Glutamatergic neuron (in vitro differentiated cells): Measurements from ENCODE around the gene IMPA2. TPM values are rescaled to one million over a fixed set of nuclear protein-coding genes. Genes with fewer than 3 reads are reported as not detected.

Source experiments
- DNase-seq: peaks from one replicate; pipeline ENCODE4 v3.0.0; 2022
- H3K27ac Mint-ChIP-seq: one replicate; pipeline ENCODE4 v1.8.0; 2020; ENCODE audit warnings: mild to moderate bottlenecking, mixed read lengths, inconsistent platforms; ENCODE audit not compliant: unreplicated experiment
- H3K27me3 Mint-ChIP-seq: one replicate; pipeline ENCODE4 v1.8.0; 2020; ENCODE audit warnings: mild to moderate bottlenecking, moderate library complexity, mixed read lengths, inconsistent platforms; ENCODE audit not compliant: unreplicated experiment
- H3K36me3 Mint-ChIP-seq: one replicate; pipeline ENCODE4 v1.8.0; 2020; ENCODE audit warnings: mild to moderate bottlenecking, mixed read lengths, inconsistent platforms; ENCODE audit not compliant: unreplicated experiment
- H3K4me1 Mint-ChIP-seq: one replicate; pipeline ENCODE4 v1.8.0; 2020; ENCODE audit warnings: mild to moderate bottlenecking, low read depth, mixed read lengths, inconsistent platforms; ENCODE audit not compliant: unreplicated experiment
- H3K4me3 Mint-ChIP-seq: one replicate; pipeline ENCODE4 v1.8.0; 2020; ENCODE audit warnings: mild to moderate bottlenecking, mixed read lengths, inconsistent platforms; ENCODE audit not compliant: unreplicated experiment
- H3K9me3 Mint-ChIP-seq: one replicate; pipeline ENCODE4 v1.8.0; 2020; ENCODE audit warnings: mild to moderate bottlenecking, moderate library complexity, mixed read lengths, inconsistent platforms; ENCODE audit not compliant: unreplicated experiment
- total RNA-seq: library from RNA; stranded (reverse); fragmentation: NEBNext Ultra II Directional; extraction: Animal tissue kit (Norgen Biotek cat#: 25700); gene quantifications from one replicate; pipeline ENCODE4 v1.2.1, GENCODE V29; 2021; ENCODE audit not compliant: unreplicated experiment
- TF ChIP-seq, protein P1 (sequence below): fragments of 200-600 bp; sonication (generic); IDR thresholded peaks from one replicate; pipeline ENCODE4 v1.5.0; 2021; ENCODE audit not compliant: partially characterized antibody, unreplicated experiment

IMPA2 gene
- total RNA-seq, 1 donor from 2014 or later: 103 TPM

- no peak overlapping the region for H3K4me3 Mint-ChIP-seq
- no peaks in the 10 kb centered on the region for H3K4me1 Mint-ChIP-seq
- H3K27ac Mint-ChIP-seq: no peak overlapping the region
- TF ChIP-seq, protein P1, sequence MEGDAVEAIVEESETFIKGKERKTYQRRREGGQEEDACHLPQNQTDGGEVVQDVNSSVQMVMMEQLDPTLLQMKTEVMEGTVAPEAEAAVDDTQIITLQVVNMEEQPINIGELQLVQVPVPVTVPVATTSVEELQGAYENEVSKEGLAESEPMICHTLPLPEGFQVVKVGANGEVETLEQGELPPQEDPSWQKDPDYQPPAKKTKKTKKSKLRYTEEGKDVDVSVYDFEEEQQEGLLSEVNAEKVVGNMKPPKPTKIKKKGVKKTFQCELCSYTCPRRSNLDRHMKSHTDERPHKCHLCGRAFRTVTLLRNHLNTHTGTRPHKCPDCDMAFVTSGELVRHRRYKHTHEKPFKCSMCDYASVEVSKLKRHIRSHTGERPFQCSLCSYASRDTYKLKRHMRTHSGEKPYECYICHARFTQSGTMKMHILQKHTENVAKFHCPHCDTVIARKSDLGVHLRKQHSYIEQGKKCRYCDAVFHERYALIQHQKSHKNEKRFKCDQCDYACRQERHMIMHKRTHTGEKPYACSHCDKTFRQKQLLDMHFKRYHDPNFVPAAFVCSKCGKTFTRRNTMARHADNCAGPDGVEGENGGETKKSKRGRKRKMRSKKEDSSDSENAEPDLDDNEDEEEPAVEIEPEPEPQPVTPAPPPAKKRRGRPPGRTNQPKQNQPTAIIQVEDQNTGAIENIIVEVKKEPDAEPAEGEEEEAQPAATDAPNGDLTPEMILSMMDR: no peak
- no peak for DNase-seq
- H3K36me3 Mint-ChIP-seq: no peaks in the 10 kb centered on the region
- H3K9me3 Mint-ChIP-seq: peaks cover 4% of the 10 kb centered on the region
- H3K27me3 Mint-ChIP-seq: no peaks in the 10 kb centered on the region
Measured at GRCh38 chr18:12007063-12007462, 25.8 kb downstream of the IMPA2 start.

- Mint-ChIP-seq H3K4me3 (no peak overlapping the region), H3K27ac (no peak overlapping the region), H3K9me3 (peaks cover 4% of the 10 kb centered on the region), H3K36me3 (no peaks in the 10 kb centered on the region), H3K27me3 (no peaks in the 10 kb centered on the region), H3K4me1 (peaks cover 2% of the 10 kb centered on the region)
- TF ChIP-seq, protein P1: no peak
- no peak for DNase-seq
Measured at GRCh38 chr18:12008181-12008767, 27.0 kb downstream of the IMPA2 start.

DNA sequence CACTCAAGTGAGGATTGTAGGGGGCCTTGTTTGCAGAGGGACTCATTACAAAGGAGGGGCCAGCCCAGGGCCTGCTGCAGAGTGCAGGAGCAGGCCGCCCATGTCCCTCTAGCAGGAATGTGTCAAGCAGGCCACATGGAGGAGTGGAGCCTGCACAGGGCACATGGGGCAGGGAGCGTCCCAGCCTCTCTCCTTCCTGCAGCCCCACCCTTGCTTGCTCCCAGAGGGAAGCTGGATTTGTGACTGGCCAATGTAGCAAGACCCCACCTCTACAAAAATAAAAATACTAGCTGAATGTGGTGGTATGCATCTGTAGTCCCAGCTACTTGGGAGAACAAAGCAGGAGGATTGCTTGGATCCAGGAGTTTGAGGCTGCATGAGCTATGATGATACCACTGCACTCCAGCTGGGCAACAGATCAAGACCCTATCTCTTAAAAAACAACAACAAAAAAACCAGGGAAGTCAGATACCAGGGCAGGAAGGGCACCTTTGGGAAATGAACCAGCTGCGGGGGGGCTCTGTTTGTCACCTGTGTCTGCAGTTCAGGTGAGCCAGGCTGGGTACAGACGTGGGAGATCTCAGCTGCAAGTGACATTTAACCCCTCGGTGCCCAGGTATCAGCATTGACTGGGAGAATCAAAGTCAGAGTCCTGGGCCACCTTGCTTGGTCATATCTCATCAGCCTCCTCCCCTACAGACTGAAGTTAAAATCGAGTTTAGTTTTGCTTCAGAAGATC, 27.7 kb downstream of the IMPA2 start:
- no peaks in the 10 kb centered on the region for H3K27me3 Mint-ChIP-seq
- H3K27ac Mint-ChIP-seq: no peak overlapping the region
- H3K4me1 Mint-ChIP-seq: peaks cover 2% of the 10 kb centered on the region
- TF ChIP-seq, protein P1: no peak
- DNase-seq: no peak
- H3K4me3 Mint-ChIP-seq: no peak overlapping the region
- no peaks in the 10 kb centered on the region for H3K36me3 Mint-ChIP-seq
- peaks cover 4% of the 10 kb centered on the region for H3K9me3 Mint-ChIP-seq

DNA sequence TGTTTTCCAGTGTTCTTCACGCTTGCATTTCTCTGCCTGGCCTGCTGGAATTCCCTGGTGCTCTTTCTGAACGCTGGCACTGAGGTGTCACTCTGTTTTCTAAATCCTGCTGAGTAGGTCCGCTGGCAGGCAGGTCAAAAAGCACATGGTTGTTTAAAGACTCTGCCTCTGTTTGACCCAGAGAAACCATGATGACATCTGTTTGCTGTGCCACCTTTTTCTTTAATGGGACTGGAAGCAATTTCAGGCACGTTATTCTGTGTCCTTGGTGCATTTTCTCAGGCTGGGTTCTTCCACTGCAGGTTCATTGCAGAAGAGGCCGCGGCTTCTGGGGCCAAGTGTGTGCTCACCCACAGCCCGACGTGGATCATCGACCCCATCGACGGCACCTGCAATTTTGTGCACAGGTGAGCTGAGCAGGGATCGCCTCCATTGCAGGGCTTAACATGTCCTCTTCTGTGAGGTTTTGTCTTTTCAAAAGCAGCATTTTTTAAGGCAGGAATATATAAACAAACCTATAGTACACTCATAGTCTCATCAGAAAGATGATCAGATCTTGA, 28.4 kb downstream of the IMPA2 start:
- H3K4me1 Mint-ChIP-seq: peaks cover 2% of the 10 kb centered on the region
- H3K9me3 Mint-ChIP-seq: peaks cover 4% of the 10 kb centered on the region
- H3K4me3 Mint-ChIP-seq: no peak overlapping the region
- H3K36me3 Mint-ChIP-seq: no peaks in the 10 kb centered on the region
- H3K27me3 Mint-ChIP-seq: no peaks in the 10 kb centered on the region
- no peak for DNase-seq
- H3K27ac Mint-ChIP-seq: no peak overlapping the region
- TF ChIP-seq, protein P1: no peak
